K562 (cell line): ENCODE measurements around the gene RMC1. TPM values are rescaled to one million over a fixed set of nuclear protein-coding genes. Genes with fewer than 3 reads are reported as not detected.

ENCODE experiments used
- CREB3 ChIP-seq: fragments of 450-650 bp; conservative IDR thresholded peaks from 2 replicates; pipeline ENCODE4 v1.6.1; 2016; ENCODE audit warnings: missing genetic modification characterization, low read depth, mild to moderate bottlenecking, missing compliant biosample characterization, moderate library complexity
- CXXC5 ChIP-seq: fragments of 250-450 bp; sonication (Bioruptor Pico); IDR thresholded peaks from 2 replicates; pipeline ENCODE4 v1.8.0; 2022; ENCODE audit warnings: inconsistent platforms, mild to moderate bottlenecking, moderate library complexity
- HINFP ChIP-seq: fragments of 450-650 bp; conservative IDR thresholded peaks from 2 replicates; pipeline ENCODE4 v1.6.1; 2016; ENCODE audit warnings: missing genetic modification characterization, low read depth, mild to moderate bottlenecking, control low read depth, missing compliant biosample characterization
- KAT2B ChIP-seq: IDR thresholded peaks from one replicate; pipeline ENCODE4 v1.6.1; 2012; ENCODE audit warnings: low read depth, mild to moderate bottlenecking, control low read depth, inconsistent platforms, low read length, moderate library complexity
- KLF1 ChIP-seq: fragments of 450-650 bp; IDR thresholded peaks from 2 replicates; pipeline ENCODE4 v1.6.1; 2016; ENCODE audit warnings: missing genetic modification characterization, missing compliant biosample characterization
- POLR2H ChIP-seq: IDR thresholded peaks from 2 replicates; pipeline ENCODE4 v1.6.1; 2016; ENCODE audit warnings: missing genetic modification characterization, low read depth, mild to moderate bottlenecking, control low read depth, missing compliant biosample characterization, moderate library complexity
- PRDM10 ChIP-seq: fragments of 450-650 bp; IDR thresholded peaks from 2 replicates; pipeline ENCODE4 v1.6.1; 2018; ENCODE audit not compliant: partially characterized antibody
- RFX1 ChIP-seq: fragments of 450-650 bp; IDR thresholded peaks from 2 replicates; pipeline ENCODE4 v1.6.1; 2016; ENCODE audit warnings: mild to moderate bottlenecking, moderate library complexity
- RUNX1 ChIP-seq: sonication (generic); IDR thresholded peaks from 2 replicates; pipeline ENCODE4 v1.6.1; 2016; ENCODE audit warnings: antibody characterized with exemption, low read depth
- TEAD2 ChIP-seq: fragments of 450-650 bp; IDR thresholded peaks from 2 replicates; pipeline ENCODE4 v1.6.1; 2016; ENCODE audit warnings: missing genetic modification characterization, control low read depth, missing compliant biosample characterization
- ZNF512 ChIP-seq: IDR thresholded peaks from 2 replicates; pipeline ENCODE4 v1.6.1; 2016; ENCODE audit warnings: missing genetic modification characterization, missing compliant biosample characterization
- ZNF589 ChIP-seq: fragments of 200-800 bp; sonication (Bioruptor generic); IDR thresholded peaks from 2 replicates; pipeline ENCODE4 v1.6.1; 2016; ENCODE audit warnings: low read depth, missing genetic modification characterization, missing compliant biosample characterization
- ZNF609 ChIP-seq: sonication (generic); formaldehyde crosslinking; IDR thresholded peaks from 2 replicates; pipeline ENCODE4 v1.8.1; 2023; ENCODE audit warnings: missing genetic modification reagents, mild to moderate bottlenecking, borderline replicate concordance
- polyA plus RNA-seq, 8 experiments: library from polyadenylated mRNA; depleted of rRNA in 4 of 8; stranded (reverse) in 5 of 8; unstranded in 3 of 8; fragments of >200 nt; fragmentation: Nextera tagmentation in 2 of 8; fragmentation: Illumina TruSeq in 1 of 8; extraction: Ambion mirVana in 2 of 8; extraction: Trizol in 1 of 8; gene quantifications; 2 replicates each; pipeline versions ENCODE4 v1.2.1 to v1.2.3, GENCODE V29; 2011 to 2014; ENCODE audit warnings: inconsistent platforms in 1 of 8, missing spikeins in 1 of 8
- total RNA-seq, 7 experiments: library from RNA; depleted of rRNA in 6 of 7; stranded (reverse); fragments of >200 nt in 6 of 7; fragmentation: Illumina TruSeq in 2 of 7; extraction: Trizol in 2 of 7; gene quantifications; 2 replicates each; pipeline versions ENCODE4 v1.2.1 to v1.2.3, GENCODE V29; 2011 to 2021; ENCODE audit warnings: low replicate concordance in 1 of 7

RMC1 gene
- total and polyA plus RNA-seq, 9 of the 15 experiments (the other 6 are each of a cell fraction or from before 2014, with no cell fraction given), result 7.5 to 42.4 (median 35.5) TPM

- TF ChIP-seq ZNF609 (CRISPR knock-in tag) (no peak), KAT2B (no peak), HINFP (tag) (no peak), ZNF589 (CRISPR knock-in tag) (no peak), TEAD2 (tag) (0 out of 2 replicates have a peak, but pooled peaks have one; percentile 26), KLF1 (tag) (no peak), CREB3 (no peak), PRDM10 (peak; percentile 84), POLR2H (tag) (no peak), RUNX1 (no peak; the same call in 1 of the 2 replicates), CXXC5 (peak; percentile 68), RFX1 (no peak), ZNF512 (no peak)
Observed at GRCh38 chr18:23540867-23541266, 37.6 kb downstream of the RMC1 start (continued).
